Thymus (tissue), 11 donors: ENCODE measurements around the gene SUN5. TPM values are rescaled to one million over a fixed set of nuclear protein-coding genes. Genes with fewer than 3 reads are reported as not detected.

Experiments used
- DNase-seq, 9 donors: peaks; one replicate each; pipeline ENCODE4 v3.0.0-alpha.2; 2013; ENCODE audit warnings: low spot score in 9 of 9, low read depth in 6 of 9, missing footprints in 1 of 9
- H3K27ac ChIP-seq, 2 donors: one replicate each; pipeline ENCODE4 v1.5.1; 2013; ENCODE audit warnings: control low read depth in 1 of 2, low read depth in 1 of 2, low read length in 1 of 2, mild to moderate bottlenecking in 1 of 2, moderate library complexity in 1 of 2
- H3K27me3 ChIP-seq, 2 donors: one replicate each; pipeline ENCODE4 v1.5.1; 2013; ENCODE audit warnings: low read length in 1 of 2; ENCODE audit not compliant: control insufficient read depth in 2 of 2, insufficient read depth in 1 of 2
- H3K36me3 ChIP-seq, 2 donors: one replicate each; pipeline ENCODE4 v1.5.1; 2013; ENCODE audit warnings: low read length in 1 of 2, mild to moderate bottlenecking in 1 of 2, moderate library complexity in 1 of 2; ENCODE audit not compliant: control insufficient read depth in 2 of 2, insufficient read depth in 2 of 2
- H3K4me1 ChIP-seq, 2 donors: one replicate each; pipeline ENCODE4 v1.5.1; 2013; ENCODE audit warnings: low read length in 2 of 2; ENCODE audit not compliant: control insufficient read depth in 2 of 2, insufficient read depth in 2 of 2
- H3K4me3 ChIP-seq, 2 donors: one replicate each; pipeline ENCODE4 v1.5.1; 2013; ENCODE audit warnings: low read length in 2 of 2, control low read depth in 1 of 2, mild to moderate bottlenecking in 1 of 2
- H3K9me3 ChIP-seq, 2 donors: one replicate each; pipeline ENCODE4 v1.5.1; 2013; ENCODE audit warnings: low read length in 1 of 2, mild to moderate bottlenecking in 1 of 2; ENCODE audit not compliant: control insufficient read depth in 2 of 2, insufficient read depth in 1 of 2
- WGBS: extraction: QIAGEN DNeasy Blood & Tissue Kit; methylation state at CpG from one replicate; pipeline ENCODE4 v1.1.7; 2013; 5-methylcytosine and 5-hydroxymethylcytosine counted together
- polyA plus RNA-seq: library from polyadenylated mRNA; stranded (reverse); fragments of 200-250 nt; gene quantifications from one replicate; pipeline ENCODE4 v1.2.3, GENCODE V29; 2013
- total RNA-seq: library from RNA; stranded (reverse); fragments of 120-200 nt; gene quantifications from one replicate; pipeline ENCODE4 v1.2.4, GENCODE V29; 2013
- donor health status: healthy.

The SUN5 gene
- total and polyA plus RNA-seq, 2 donors, result not detected

GRCh38 chr20:33023439-33024242 lies 19.4 kb upstream of the SUN5 start:
- Histone ChIP-seq H3K36me3 (no peaks in the 10 kb centered on the region), H3K4me3 (no peak overlapping the region), H3K27ac (no peak overlapping the region), H3K27me3 (no peaks in the 10 kb centered on the region), H3K4me1 (peaks cover 0 to 38% of the 10 kb centered on the region in 2 donors), H3K9me3 (no peaks in the 10 kb centered on the region)
- DNase-seq, result no peak
- 83% methylated on average over 6 of the region's 6 CpGs for WGBS

- Histone ChIP-seq H3K9me3 (no peaks in the 10 kb centered on the region), H3K4me1 (peaks cover 0 to 44% of the 10 kb centered on the region in 2 donors), H3K4me3 (no peak overlapping the region), H3K27ac (no peak overlapping the region), H3K36me3 (no peaks in the 10 kb centered on the region), H3K27me3 (no peaks in the 10 kb centered on the region)
- 92% methylated on average over 7 of the region's 7 CpGs for WGBS
- DNase-seq, result no peak
Observed at GRCh38 chr20:33022694-33023438, 18.6 kb upstream of the SUN5 start.

- no peaks in the 10 kb centered on the region for H3K9me3 ChIP-seq
- H3K27me3 ChIP-seq, result no peaks in the 10 kb centered on the region
- no peak overlapping the region for H3K27ac ChIP-seq
- H3K4me1 ChIP-seq, result peaks cover 0 to 44% of the 10 kb centered on the region in 2 donors
- WGBS, result 85% methylated on average over 4 of the region's 4 CpGs
- DNase-seq, result no peak
- H3K4me3 ChIP-seq, result no peak overlapping the region
- H3K36me3 ChIP-seq, result no peaks in the 10 kb centered on the region
Observed at GRCh38 chr20:33022289-33022688, 18.1 kb upstream of the SUN5 start.

GRCh38 chr20:33021879-33022278 lies 17.6 kb upstream of the SUN5 start:
- no peak overlapping the region for H3K27ac ChIP-seq
- no peak overlapping the region for H3K4me3 ChIP-seq
- no peaks in the 10 kb centered on the region for H3K36me3 ChIP-seq
- no peak for DNase-seq
- H3K4me1 ChIP-seq, result peaks cover 0 to 44% of the 10 kb centered on the region in 2 donors
- no peaks in the 10 kb centered on the region for H3K9me3 ChIP-seq
- no peaks in the 10 kb centered on the region for H3K27me3 ChIP-seq
- WGBS, result 88% methylated on average over 3 of the region's 3 CpGs

- H3K27ac ChIP-seq, result no peak overlapping the region
- H3K4me3 ChIP-seq, result no peak overlapping the region
- no peaks in the 10 kb centered on the region for H3K36me3 ChIP-seq
- DNase-seq, result no peak
- no peaks in the 10 kb centered on the region for H3K9me3 ChIP-seq
- no peaks in the 10 kb centered on the region for H3K27me3 ChIP-seq
- peaks cover 0 to 44% of the 10 kb centered on the region in 2 donors for H3K4me1 ChIP-seq
- WGBS, result 97% methylated on average over 18 of the region's 18 CpGs
Observed at GRCh38 chr20:33020278-33021161, 16.3 kb upstream of the SUN5 start.

GRCh38 chr20:33019465-33020277 lies 15.4 kb upstream of the SUN5 start:
- WGBS, result 75% methylated on average over 23 of the region's 23 CpGs
- Histone ChIP-seq H3K27ac (peak overlapping the region in 1 of 2 donors; percentile 18), H3K36me3 (no peaks in the 10 kb centered on the region), H3K4me3 (no peak overlapping the region), H3K9me3 (no peaks in the 10 kb centered on the region), H3K4me1 (peaks cover 0 to 44% of the 10 kb centered on the region in 2 donors), H3K27me3 (no peaks in the 10 kb centered on the region)
- peak in 6 of 9 donors; percentile 9 to 65 (median 28) for DNase-seq

GRCh38 chr20:33018169-33018931 lies 14.1 kb upstream of the SUN5 start:
- Histone ChIP-seq H3K9me3 (no peaks in the 10 kb centered on the region), H3K36me3 (no peaks in the 10 kb centered on the region), H3K27me3 (no peaks in the 10 kb centered on the region), H3K4me3 (no peak overlapping the region), H3K4me1 (peaks cover 0 to 44% of the 10 kb centered on the region in 2 donors), H3K27ac (no peak overlapping the region)
- 78% methylated on average over 14 of the region's 14 CpGs for WGBS
- no peak for DNase-seq

- H3K4me3 ChIP-seq, result no peak overlapping the region
- H3K4me1 ChIP-seq, result peaks cover 0 to 44% of the 10 kb centered on the region in 2 donors
- H3K36me3 ChIP-seq, result no peaks in the 10 kb centered on the region
- WGBS, result 96% methylated on average over 7 of the region's 7 CpGs
- no peaks in the 10 kb centered on the region for H3K27me3 ChIP-seq
- no peak for DNase-seq
- no peaks in the 10 kb centered on the region for H3K9me3 ChIP-seq
- no peak overlapping the region for H3K27ac ChIP-seq
Observed at GRCh38 chr20:33017542-33017941, 13.3 kb upstream of the SUN5 start.
